GM10847 (cell line): ENCODE results near the gene NME3.

Source experiments
- POLR2A ChIP-seq: IDR thresholded peaks from 2 replicates; pipeline ENCODE4 v1.6.1; 2011; ENCODE audit not compliant: insufficient read length; ENCODE audit errors: extremely low read depth

The NME3 gene

GRCh38 chr16:1741553-1742165 lies 29.7 kb downstream of the NME3 start:
- no peak for TF ChIP-seq POLR2A

- no peak for TF ChIP-seq POLR2A
Measured at GRCh38 chr16:1740781-1741490, 30.4 kb downstream of the NME3 start.

- TF ChIP-seq POLR2A: no peak
Measured at GRCh38 chr16:1740234-1740633, 31.1 kb downstream of the NME3 start.

GRCh38 chr16:1734816-1735215 lies 36.5 kb downstream of the NME3 start:
- no peak for TF ChIP-seq POLR2A

GRCh38 chr16:1734123-1734522 lies 37.2 kb downstream of the NME3 start:
- no peak for TF ChIP-seq POLR2A

GRCh38 chr16:1732071-1732470 lies 39.3 kb downstream of the NME3 start:
- no peak for TF ChIP-seq POLR2A

- no peak for TF ChIP-seq POLR2A
Measured at GRCh38 chr16:1731603-1732002, 39.7 kb downstream of the NME3 start.

- TF ChIP-seq POLR2A: no peak
Measured at GRCh38 chr16:1731073-1731472, 40.3 kb downstream of the NME3 start.

GRCh38 chr16:1729445-1729844 lies 41.9 kb downstream of the NME3 start:
- TF ChIP-seq POLR2A: no peak

GRCh38 chr16:1729026-1729425 lies 42.3 kb downstream of the NME3 start:
- TF ChIP-seq POLR2A: no peak

GRCh38 chr16:1727651-1728624 lies 43.4 kb downstream of the NME3 start:
- TF ChIP-seq POLR2A: no peak

- TF ChIP-seq POLR2A: no peak
Measured at GRCh38 chr16:1726661-1727502, 44.5 kb downstream of the NME3 start.

GRCh38 chr16:1724491-1724890 lies 46.9 kb downstream of the NME3 start:
- no peak for TF ChIP-seq POLR2A

- TF ChIP-seq POLR2A: no peak
Measured at GRCh38 chr16:1723450-1724147, 47.7 kb downstream of the NME3 start.

GRCh38 chr16:1721372-1721771 lies 50.0 kb downstream of the NME3 start:
- no peak for TF ChIP-seq POLR2A
